ENCODE measurements around the gene NLE1.

GRCh38 chr17:35155246-35155645 lies 13.1 kb upstream of the NLE1 start:
- TF ChIP-seq, protein P1, sequence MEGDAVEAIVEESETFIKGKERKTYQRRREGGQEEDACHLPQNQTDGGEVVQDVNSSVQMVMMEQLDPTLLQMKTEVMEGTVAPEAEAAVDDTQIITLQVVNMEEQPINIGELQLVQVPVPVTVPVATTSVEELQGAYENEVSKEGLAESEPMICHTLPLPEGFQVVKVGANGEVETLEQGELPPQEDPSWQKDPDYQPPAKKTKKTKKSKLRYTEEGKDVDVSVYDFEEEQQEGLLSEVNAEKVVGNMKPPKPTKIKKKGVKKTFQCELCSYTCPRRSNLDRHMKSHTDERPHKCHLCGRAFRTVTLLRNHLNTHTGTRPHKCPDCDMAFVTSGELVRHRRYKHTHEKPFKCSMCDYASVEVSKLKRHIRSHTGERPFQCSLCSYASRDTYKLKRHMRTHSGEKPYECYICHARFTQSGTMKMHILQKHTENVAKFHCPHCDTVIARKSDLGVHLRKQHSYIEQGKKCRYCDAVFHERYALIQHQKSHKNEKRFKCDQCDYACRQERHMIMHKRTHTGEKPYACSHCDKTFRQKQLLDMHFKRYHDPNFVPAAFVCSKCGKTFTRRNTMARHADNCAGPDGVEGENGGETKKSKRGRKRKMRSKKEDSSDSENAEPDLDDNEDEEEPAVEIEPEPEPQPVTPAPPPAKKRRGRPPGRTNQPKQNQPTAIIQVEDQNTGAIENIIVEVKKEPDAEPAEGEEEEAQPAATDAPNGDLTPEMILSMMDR (IDR thresholded peaks at IDR 0.05) = no peak
- TF ChIP-seq POLR2A (IDR thresholded peaks at IDR 0.05) = no peak
